HG03175 (cell line): Measurements from ENCODE around the gene SERPING1.

Experiments used
- ATAC-seq: cut with Tn5 transposase; IDR thresholded peaks from one replicate; pipeline ENCODE4 v1.9.1; 2021; ENCODE audit warnings: mild to moderate bottlenecking, moderate library complexity; ENCODE audit not compliant: unreplicated experiment

SERPING1 gene

DNA sequence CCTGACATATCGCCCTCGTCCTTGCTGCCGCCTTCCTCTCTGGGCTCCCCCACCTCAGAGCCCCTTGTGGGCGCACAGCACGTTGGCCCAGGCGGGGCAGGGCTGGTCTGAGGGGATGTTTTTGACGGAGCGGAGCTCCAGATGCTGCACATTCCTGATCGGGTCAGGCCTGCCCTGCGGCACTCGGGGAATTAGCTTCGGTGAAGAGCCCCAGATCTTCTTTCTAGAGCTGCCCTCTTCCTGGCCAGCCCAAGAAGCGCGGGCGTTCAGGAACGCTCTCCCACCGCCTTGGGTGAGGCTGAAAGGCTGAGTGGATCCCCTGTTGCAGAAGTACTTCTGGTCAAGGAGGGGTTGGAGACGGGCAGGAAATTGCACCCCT lies 40.1 kb downstream of the SERPING1 start:
- no peak for ATAC-seq

DNA sequence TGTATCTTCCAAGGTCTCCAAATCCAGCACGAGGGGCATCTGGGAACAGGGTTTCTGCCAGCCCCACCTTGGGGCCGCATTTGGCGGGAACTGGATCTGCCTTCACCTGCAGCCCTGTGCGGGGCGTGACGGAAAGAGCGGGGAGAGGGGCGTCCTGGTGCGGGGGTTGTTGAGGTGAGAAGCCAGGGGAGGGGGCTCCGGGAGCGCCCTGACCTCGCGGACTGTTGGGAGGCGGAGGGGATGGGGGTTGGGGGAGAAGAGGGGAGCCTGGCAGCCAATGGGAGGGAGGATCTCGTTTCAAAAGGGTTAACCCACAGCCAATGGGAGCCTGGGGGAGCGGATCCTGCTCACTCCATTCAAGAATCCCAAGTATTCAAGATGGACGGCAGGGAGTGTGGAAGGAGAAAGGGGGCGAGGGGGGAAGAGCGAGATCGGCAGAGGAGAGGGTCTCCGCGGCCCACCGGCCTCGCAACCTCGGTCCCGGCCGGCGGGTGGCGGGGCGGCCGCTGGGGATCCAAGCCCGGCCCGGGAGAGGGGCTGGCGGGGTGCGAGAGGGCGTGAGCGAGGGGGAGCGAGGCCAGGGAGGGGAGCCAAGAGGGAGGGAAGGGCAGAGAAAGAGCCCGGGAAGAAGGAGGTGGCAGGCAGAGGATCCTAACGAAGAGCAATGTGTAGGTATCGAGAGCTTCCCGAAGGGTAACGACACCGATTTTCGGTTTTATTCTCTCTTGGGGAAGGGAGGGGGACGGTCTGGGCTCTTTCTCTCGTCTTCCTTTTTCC lies 40.7 kb downstream of the SERPING1 start:
- ATAC-seq, result no peak

DNA sequence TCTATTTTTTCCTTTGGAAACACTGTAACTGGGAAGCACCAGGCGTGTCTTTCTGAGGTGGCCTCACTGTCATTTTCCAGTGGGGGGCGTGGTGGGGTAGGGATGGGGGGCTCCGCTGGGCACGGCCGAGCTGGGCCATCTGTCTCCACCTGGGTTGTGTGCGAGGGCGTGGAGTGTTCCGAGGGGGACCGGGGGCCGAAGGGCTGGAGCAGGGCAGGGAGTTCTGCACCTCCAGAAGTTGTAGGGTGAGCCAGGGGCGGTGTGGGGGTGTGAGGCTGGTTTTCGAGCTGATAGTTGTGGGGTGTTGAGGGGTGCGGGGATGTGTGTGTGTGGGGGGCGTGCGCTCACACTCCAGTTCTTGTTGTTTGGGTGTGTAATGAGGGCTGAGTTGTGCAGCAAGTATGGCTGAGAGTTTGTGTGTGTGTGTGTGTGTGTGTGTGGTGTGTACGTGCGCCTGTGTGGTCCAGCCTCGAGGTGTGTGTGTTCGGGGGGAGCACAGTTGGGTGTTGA lies 41.4 kb downstream of the SERPING1 start:
- no peak for ATAC-seq

DNA sequence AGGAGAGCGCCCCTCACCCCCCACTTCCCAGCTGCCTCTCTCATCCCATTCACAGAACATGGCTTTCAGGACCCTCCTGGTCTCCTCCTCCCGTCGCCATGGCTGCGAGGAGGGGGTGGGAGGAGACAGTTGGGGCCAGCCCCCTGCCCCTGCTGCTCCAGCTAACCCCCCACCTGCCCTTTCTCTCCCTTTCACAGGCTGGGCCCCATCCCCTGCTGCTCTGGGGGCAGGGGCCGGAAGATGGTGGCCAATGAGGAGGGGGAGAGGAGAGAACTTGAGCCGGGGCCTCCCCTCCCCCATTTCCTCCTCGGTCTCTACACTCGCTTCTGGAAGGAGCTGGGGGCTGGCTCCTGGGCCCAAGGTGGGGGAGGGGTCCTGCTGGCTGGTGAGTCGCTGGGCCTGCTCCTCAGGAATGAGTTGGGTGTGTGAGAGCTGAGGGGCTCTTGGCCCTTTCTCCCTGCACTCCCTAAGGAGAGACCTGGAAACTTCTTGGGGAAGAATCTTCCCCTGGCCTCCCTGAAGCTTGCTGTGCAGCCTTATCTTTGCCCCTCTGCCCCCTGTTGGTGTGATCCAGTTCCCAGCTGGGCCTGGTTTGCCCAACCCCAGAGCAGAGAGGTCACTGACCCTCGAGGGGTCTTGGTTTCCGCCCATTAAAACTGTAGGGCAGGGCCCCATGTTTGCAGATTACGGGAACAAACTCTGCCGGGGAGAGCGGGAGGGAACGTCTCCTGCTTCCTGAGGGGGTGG lies 42.0 kb downstream of the SERPING1 start:
- no peak for ATAC-seq

DNA sequence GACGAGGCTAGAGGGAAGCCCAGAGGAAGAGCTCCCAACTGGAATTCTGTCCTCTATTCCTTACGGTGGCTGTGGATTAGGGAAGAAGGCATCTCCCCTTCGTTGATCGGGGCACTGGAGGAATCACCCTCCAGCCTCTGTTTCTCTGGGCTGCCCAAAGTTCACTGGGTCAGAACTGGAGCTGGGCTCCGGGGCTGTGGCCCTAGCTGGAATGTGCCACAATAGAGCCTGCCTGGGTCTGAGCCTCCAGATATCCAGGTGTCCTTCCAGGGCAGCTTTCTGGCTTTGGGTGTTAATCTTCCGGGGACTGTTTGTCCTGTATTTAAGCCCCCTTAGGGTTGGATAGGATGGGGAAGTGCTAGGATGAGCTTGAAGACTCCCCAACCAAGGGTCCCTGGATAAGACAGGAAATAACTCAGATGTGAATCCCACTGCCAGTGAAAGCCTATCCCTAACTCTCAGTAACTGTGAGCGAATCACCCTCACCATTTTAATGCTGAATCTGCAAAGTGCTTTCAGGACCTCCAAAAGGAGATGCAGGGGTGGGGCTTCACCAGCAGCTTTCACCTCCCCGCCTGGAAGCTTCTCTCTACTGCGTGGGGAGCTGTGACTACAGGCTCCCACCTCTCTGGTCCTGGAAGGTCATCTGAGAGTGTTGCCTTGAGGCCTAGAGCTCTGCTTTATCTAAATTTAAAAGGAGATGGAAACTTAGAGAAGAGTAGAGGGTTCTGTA lies 42.7 kb downstream of the SERPING1 start:
- ATAC-seq, result no peak

DNA sequence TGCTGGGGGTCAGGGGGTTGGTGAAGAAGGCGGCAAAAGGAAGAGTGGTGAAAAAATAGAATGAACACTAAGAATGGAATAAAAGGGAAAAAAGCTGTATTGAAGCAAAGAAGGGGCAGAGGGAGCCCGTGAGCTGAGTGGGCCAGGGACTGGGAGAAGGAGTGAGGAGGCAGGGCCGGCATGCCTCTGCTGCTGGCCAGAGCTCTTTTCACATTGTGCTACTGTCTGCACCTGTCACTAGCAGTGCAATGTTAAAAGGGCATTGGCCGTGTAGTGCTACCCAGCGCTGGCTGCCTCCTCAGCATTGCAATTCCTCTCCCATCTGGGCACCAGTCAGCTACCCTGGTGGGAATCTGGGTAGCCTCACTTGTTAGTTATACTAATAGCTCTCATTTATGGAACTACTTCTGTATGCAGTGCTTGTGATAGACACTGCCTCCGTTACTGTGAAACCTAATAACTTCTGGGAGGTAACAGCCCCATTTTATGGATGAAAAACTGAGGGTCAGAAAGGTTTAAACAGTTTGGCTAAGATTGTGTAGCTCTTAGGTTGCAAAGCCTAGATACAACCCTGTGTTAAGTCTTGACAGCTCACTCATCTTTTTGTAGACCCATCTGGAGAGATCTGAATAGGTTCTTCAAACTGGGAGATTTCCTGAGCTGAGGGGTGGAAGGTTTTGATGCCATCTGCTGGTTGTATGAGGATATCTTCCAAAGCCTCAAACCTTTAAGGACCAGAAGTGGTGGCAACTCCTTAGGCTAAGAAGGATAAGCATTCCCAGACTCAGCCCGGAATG lies 43.7 kb downstream of the SERPING1 start:
- ATAC-seq, result no peak

DNA sequence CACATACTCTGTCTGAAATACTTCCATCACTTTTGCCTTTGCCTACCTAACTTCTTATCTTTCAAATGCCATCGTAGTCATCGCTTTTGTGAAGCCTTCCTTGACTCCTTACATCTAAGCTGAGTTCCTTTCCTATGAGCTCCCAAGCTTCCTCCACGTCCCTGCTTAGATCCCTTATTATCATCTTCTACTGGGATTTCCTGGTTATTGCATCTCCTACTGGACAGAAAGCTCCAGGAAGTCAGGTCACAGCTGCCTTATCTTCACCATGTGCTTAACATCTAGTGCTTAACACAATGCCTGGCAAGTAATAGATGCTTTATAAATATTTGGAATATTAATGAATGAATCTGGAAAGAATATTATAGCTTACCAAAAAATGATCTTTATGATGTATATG lies 46.3 kb downstream of the SERPING1 start:
- no peak for ATAC-seq

DNA sequence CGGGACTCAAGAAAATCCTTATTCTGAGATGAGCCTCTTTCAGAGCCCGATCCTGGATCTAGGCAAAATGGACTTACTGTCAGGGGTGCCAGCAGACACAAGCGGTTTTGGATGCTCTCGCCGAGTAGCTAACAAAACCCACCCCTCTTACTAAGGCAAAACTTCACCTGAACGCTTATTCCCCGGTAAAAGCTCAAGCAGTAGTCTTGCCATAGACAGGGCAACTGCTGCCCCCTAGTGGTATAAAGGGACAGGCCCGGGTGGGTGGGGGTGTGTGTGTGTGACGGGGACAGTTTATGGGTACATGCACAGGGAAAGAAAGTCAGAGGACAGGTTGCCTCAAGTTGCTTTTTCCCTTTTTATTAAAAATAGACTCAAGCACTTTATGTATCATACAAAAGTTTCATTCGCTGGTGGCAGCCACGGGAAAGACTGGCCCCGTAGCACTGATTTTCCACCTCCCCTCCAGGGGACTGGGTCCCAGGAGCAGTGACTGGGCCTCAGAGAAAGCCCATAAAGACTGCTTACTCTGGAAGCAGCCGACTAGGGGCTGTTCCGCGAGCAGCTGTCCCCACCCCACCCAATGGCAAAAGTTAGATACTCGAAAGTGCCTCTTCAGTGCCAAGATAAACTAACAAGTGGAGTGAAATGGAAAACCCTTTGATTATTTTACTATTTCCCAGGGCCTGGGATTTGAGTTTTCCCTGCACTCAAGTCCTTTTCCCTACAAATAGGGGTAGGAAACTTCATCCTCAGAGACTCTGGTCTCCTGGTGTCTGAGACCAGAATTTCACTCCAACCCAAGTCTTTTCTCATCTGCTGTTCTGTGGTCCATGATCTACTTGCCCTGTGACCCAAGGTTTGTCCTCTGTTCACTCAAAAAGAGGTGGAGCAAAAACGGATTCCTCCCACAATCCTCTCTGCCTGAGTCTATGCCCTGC lies 47.5 kb downstream of the SERPING1 start:
- ATAC-seq, result peak; percentile 61

DNA sequence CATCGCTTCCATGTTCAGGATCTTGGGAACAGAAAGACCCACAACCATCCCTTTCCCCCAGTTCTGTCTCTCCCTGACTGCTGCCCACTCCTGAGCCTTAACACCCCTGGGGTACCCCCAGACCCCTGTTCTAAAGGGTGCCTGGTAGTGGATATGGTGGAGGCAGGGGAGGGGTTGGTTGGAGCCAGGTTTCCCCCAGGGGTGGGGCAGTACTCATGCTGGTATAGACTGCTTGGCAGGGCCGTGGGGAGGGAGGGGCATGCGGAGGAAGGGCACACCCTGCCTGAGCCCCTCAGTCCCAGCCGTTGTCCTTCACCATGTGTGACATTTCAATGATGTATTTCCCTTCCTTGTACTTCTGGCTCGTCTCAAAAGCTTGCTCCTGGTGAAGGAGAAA lies 48.2 kb downstream of the SERPING1 start:
- ATAC-seq, result no peak

DNA sequence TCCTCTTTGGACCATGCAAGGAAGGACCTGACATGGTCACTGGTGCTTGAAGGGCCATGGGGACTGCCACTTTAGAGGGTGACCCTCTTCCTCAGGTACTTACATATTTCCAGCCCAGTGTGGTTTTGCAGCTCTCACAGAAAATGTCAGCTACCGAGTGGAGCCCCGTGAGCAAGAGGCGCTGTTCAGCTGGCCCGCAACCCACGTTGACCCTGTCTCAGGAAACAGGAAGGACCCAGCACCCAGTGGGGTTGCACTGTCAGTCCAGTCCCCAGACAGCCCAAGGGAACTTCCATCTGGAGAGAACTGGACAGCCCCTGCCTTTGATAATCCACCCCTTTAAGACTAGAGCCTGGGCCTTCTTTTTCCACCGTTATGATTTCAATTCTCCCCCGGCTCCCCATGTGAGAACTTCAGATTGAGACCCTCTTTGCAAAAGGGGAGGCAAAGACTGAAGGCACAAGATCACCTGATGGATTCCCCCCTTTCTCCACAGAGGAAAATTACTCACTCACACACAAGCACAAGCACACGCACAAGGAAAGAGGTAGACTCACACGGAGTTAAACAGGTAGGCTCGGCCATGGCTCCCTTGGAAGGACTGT lies 48.8 kb downstream of the SERPING1 start:
- ATAC-seq, result no peak

DNA sequence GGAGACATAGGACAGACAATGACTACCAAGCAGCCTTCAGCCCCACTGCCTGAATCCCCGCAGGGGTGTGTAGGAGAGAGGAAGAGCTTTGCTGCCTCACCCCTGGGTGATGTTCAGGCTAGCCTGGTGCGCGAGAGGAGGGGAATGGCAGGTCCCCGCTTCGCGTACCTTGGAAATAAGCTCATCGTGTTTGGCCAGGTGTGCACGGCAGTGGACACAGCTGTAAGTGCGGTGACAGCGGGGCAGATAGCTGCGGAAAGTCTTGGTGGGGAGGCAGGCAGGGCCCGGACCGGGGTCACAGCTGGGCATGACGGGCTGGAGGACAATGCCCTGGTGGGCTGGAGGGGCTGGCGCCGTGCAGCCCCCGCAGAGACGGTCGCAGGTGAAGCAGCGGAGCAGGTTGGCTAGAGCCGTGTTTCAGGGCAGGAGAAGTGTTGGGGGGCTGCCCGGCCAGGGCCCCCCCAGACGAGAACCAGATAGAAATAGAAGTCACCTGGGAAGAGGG lies 49.4 kb downstream of the SERPING1 start:
- no peak for ATAC-seq

DNA sequence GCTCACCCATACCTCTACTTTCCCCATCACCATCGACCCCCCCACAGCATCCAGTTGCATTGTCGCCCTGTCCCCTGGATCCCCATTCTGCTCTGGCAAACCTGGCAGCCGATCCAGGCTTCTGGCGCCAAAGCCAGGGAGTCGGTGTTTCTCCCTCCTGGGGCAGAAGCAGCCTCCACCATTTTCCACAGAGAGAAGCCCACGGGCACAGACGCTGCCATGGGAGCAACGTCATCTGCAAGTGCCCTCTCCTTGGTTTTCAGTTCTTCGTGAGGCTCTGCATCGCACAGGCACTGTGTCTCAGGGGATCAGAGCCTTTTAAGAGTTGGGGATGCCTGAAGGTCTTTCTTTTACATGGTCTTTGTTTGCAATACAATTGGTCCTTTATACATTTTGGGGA lies 49.9 kb downstream of the SERPING1 start:
- ATAC-seq, result no peak

DNA sequence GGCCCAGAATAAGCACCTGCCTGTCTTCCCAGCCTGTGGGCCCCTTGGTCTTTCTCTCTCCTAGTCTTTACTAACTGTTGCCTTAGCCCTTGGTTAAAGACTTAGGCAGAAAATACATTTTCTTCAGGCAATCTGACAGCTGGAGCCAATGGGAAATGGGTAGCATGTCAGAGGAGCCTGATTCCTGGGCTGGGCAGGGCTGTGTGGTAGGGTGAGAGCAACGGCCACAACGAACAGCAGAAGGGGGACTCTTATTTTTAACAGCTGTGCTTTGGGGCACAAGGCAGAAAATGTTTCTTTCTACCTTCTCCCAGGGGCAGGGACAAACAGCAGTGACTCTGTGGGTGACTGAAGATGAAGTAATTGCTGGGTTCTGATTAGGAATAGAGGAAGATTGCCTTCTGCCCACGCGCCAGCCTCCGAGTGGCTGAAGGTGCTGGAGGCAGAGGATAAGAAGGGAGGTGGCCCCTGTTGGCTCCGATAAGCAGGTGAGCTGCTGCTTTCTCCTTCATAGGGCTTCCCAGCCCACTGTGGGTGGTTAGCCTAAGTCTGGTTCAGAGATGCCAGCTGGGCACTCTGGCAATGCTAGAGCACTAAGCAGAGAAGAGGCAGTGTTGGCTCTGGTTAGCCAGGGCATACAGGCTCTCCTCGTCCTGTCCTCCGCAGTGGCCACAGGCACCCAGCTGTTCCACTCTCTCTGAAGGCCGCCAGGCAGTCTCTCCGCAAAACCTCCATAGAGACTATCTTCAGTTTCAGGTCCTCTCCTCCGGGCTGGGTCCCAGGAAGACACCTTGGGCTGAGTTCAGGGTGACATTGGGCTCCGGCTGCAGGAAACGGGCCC lies 50.7 kb downstream of the SERPING1 start:
- no peak for ATAC-seq

DNA sequence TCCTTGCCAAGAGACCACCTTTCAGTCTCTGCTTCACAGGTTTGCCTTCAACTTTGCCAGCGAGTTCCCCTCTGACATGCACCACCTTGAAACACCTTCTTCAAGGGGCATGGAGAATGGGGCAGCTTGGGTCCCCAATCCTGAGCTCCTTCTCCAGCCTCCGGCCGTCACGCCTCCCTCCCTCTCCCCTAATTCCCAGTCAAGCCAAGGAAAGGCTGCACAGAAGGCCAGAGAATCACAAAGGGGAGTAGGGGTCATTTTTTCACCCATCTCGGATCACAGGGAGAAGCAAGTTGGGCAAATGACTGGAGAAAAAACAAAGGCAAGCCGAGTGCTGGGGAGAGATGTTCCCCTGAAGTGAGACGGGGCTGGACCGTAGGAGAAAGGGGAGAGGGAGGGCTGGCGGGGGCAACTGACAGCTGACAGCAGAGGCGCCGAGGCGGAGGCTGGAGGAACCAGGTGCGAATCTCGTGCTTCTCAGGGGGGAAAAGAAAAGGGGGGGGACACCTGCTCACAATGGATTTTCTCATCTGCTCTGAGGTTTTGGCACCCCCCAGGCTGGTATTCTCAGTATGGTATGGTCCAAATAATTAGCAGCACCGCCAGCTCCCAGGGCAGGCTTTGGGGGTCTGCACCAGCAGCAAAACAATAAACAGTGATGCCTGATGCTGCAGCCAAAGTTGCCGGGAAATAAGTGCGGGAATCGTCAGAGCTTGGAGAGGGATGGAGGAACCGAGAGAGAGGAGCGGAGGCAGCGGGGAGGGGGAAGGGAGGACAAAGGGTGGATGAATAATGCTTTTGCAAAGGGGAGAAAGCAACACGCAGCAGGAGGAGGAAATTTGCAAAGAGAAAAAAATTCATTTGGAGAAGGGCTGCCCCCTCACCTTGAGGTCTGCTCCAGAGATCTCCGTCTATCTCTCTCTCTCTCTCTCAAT lies 51.6 kb downstream of the SERPING1 start:
- ATAC-seq, result no peak

DNA sequence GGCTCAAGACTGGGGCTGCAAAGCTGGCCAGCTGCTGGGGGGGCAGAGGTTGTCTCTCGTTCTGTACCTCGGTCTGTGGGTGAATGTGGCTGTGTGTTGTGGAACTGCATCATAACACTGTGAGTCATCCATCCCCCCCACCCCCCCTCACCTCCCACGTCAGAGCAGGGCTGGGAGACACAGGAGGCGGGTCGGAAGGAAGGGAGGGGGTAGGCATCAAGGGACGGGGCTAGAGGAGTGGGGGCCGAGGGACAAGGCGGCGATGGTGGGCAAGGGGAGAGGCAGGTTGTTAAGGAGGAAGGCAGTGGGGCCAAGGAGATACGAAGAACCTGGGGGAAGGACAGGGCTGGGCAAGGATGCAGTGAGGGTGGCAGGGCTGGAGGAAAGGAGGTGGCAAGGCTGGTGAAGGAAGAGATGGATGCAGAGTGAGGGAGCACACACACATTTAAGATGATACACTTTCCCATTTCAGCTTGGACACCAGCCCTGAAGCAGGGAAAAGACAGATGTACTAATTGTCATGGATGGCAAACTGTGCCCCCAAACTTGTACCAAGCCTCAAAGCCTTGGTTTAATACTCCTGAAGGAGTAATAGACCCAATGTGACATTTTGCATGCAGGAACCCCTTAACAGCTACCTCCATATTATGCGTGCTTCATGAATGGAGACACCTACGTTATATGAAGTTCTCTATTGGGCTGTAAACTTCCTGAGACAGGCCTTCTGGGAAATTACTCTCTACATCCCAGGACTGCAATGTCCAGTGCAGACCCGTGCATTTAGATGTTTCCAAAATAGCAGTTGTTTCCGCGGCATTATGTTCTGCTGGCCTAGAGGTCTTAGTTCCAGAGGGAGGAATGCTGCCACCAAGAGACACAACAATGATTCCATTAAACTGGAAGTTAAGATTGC lies 52.6 kb downstream of the SERPING1 start, which contains the start of gene YPEL4:
YPEL4 (minus strand) TSS at position 87 of the 913 bp plus-strand sequence. CDS start 2,805 bp downstream, outside the sequence.
- ATAC-seq, result no peak

DNA sequence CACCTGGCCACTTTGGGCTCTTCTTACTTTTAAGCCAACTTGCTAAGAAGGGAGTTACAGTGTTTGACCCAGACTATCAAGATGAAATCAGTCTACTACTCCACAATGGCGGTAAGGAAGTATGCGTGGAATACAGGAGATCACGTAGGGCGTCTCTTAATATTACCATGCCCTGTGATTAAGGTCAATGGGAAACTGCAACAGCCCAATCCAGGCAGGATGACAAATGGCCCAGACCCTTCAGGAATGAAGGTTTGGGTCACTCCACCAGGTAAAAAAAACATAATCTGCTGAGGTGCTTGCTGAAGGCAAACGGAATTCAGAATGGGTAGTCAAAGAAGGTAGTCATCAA lies 53.2 kb downstream of the SERPING1 start:
- ATAC-seq, result no peak
